Measurements from ENCODE around the gene KCNC3.
"Not testable (repeated sequence)": the region's sequence is repeated elsewhere in the genome, so short reads cannot be mapped to it uniquely, and the experiment has no call there.

- TF ChIP-seq CTCF (conservative IDR thresholded peaks at IDR 0.05 in 1 of 2, IDR thresholded peaks at IDR 0.05 in 1 of 2; ENCODE audit: extremely low read depth in 1 of 2, insufficient read depth in 1 of 2, low read depth in 1 of 2, low read length in 2 of 2); EZH2 (IDR thresholded peaks at IDR 0.05; ENCODE audit: borderline replicate concordance, low read length): not testable (repeated sequence)
Measured at GRCh38 chr19:50329926-50330294, 733 bp upstream of the KCNC3 start.

All from mammary epithelial cell (primary cell).